ENCODE measurements around the gene ADAD2.
A peak's percentile ranks its signal among the peaks of the same experiment; 100 is the strongest.

Gene ADAD2

DNA sequence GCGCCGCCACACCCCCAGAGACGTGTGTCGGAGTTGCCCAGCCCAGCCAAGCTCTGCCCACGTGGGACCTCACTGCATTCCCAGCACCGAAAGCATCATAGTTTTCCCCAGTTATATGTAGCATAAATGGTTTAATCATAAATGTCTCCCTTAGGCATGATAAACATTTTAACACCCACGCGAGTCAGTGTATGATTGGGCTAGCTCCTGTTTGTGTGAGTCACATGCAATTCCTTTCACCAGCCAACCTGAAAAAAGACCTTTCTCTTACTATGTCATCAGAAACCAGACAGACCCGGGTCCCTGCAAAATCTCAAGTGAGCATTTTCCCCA is 13.2 kb upstream of the ADAD2 start:
- no peak for DNase-seq

DNA sequence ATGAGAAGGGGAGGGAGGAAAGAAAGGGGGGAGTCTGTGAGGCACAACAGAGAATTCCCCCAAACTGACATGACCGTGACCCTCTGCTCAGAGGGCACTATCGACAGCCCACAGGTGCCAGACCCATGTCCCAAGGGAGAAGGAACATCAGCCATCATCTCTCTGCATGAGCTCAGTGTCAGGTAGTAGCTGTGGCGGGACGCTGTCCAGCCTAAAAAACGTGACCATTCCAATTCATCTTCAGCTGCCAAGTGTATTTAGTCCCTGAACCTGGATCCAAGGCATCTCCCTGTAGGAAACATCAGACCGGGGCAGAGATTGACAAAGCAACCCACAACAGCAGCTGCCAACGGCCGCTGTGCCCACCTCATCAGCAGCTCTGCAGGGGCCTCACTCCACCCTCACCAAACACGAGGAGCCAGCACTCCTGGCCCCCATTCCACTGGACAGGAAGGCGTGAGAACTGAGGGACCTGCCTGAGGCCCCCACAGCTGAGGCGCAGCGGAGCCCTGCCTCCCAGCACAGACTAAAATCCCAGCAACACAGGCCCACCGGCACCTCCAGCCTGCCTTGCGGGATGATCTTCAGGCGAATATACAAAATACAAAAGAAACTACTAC is 12.7 kb upstream of the ADAD2 start:
- DNase-seq, result no peak

DNA sequence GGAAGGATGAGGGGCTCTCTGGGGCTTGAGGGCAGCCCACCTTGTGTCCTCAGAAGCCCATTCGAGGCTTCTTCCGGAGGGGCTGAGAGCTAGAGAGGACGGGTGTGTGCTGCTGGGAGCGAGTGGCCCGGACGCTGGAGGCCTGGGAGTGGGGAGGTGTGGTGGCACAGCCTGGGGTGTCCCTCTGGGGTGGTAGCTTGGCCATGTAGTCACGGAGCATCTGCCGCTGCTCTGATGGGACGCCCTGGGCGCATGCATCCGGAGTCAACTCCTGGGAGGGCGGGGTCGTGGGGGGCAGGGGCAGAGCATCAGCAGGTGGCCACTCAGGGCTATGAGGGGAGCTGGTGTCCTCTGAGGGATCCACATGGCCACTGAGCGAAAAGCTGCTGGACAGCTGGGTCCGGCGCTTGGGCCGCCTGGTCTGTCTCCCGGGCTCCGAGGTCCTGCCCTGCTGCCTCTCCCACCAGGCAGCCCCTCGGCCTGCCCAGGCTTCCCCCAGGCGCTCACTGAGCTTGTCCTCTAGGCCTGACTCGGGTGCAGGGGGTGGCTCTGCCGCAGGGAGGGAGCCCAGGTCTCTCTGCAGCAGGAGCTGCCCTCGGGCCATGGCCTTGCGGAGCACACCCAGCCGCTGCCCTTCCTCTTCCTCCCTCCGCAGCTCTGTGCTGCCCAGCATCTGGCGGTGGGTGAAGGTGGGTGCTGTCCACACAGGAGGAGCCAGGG is 11.9 kb upstream of the ADAD2 start:
- no peak for DNase-seq

DNA sequence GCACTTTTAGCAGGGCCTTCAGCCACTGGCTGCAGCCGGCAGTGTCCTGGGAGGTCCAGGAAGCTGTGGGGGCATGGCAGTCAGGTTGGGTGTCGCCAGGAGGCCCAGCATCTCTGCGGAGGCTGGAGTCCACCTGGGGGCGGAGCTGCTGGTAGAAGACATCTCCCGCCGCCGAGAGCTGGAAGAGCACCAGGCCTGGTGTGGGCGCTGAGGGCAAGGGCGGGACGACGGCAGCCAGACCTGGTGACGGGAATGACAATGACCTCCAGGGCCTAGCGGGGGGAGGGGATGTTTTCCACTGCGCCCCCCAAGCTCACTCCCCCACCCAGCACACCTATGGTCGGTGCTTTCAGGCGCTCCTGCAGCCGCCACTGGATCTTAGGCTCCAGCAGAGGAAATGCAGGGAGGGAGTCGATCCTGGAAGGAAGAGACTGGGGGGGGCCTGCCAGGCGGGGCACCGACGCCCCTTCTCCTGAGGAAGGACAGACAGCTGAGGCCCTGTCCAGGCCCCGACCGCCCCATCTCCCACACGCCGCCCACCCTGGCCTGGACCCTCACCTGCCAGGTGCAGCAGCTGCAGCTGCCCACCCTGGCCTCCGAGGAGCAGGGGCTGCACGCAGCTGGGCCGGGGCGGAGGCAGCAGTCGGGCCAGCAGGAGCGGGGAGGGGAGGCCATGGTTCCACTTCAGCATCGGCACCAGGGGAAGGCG is 11.2 kb upstream of the ADAD2 start:
- no peak for DNase-seq

DNA sequence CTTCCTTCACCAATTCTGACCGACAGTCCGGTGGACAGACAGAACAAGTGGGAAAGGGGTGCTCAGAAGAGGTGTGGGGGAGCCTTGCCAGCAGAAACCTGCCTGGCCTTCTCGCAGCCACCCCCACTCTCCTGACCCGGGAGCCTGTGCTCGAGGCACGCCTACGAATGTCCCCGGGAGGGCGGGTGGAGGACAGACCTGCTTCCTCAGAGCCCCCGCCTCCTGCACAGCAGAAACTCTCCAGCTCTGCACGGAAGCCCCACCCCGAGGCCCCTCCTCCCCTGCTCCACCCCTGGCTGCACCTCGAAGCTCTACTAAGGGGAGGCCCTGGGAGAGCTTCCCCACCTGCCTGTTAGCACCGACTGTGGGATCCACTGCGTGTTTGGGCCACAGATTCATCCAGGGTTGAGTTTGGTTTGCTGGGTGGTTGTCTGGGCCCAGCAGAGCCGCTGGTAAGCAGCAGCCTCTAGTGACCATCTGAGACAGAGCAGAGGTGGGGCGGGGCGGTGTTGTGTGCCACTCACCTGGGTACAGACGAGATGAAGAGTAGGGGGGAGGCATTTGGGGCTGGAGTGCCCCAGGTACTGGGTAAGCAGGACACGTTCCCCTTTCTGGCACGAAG is 10.3 kb upstream of the ADAD2 start:
- DNase-seq, result no peak

DNA sequence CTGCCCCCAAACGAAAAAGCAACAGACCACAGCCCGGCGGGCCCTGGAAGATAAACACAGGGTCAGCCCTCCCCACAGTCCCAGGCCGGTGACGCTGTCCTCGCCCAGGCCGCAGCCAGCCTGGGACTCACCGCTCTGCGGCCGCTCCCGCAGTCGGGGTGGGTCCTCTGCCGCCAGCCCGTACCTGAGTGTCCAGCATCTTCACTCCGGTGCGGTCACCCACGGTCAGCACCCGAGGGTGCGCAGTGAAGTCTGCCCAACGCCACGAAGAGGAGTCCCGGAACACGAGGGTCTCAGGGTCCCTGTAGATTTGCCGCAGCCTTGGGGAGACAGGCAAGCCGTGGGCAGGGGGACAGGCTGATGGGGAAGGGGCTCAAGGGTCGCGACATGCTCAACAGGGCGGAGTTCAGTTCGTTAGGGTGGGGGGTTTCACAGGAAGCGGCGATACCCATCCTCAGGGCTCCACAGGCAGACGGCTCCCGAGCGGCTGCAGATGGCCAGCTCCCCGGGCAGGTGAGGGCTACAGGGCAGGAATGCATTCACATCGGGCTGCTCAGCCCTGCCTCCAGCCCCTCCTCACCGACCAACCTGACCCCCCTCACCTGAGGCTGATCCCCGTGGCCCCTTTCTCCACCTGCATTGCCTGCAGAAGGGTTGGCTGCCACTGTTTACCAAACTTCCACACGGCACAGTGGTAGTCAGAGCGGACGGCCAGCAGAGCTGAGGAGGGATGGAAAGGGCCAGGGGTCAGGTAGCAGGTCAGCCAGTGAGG is 9.6 kb upstream of the ADAD2 start:
- DNase-seq, result no peak

DNA sequence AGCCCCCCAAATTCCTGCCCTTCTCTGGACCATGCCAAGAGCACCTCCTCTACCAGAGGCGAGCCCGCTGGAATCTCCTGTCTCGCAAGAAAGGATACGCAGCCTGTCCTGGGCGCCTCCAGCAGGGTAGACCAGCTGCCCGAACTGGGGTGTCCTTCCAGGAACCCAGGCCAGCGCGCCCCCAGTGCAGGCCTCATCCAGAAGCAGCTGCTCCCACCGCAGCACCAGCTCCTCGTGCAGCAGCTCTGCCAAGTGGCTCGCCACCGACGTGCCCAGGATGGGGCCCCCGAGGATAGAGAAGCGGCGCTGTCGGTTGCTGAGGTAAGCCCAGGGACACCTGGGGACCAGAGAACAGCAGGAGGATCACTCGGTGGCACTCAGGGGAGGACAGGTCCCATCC is 8.9 kb upstream of the ADAD2 start:
- DNase-seq, result no peak

DNA sequence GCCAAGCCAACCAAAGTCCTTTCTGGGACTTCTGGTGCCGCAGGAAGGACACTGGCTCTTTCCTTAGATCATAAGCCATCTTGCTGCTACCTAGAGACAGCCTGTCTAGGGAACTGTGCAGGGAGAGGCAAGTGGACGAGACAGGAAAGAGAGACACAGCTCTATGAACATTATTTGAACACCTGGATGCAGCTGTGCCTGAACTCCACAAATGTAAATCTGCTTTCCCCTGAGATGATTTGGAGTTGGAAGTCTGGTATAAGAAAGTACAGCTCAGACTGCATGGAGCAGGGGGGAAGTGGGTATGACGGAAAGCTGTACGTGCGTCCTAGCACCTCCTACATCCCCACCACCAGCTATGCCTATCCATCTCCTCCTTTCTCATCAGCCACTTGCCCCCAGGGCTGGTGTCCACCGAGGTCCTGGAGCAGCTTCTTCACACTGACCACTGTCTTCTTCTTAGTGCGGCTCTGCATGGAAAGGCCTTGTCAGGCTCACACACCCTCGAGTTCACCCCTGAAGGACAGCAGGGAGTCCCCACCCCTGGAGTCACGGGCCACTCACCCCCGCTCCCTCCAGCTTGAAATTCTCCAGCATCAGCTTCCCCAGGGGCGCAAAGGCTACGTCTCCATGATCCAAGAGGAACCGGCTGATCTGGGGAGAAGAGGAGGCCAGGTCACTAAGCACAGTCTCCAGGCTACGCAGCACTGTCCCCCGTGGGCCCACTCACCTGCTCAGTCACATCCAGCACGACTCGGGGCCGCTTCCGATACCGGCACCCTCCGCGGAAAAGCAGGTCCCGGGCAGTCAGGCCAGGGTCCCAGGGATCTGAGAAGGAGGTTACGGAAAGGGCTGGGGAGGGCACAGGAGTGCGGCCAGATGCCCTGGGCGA is 8.0 kb upstream of the ADAD2 start:
- no peak for DNase-seq

DNA sequence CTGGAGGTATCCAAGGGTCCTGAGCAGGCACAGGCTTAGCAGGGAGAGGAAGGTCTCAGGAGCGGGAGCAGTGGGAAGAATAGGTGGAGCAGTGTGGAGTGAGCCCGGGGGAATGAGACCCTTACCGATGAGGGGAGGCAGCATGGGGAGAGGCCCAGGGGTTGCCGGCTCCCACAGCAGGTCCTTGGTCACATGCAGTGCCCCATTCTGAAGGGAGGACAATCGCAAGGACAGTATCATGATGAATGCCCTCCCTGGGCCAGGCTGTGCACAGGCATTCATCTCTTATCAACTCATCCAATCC is 7.4 kb upstream of the ADAD2 start:
- no peak for DNase-seq

DNA sequence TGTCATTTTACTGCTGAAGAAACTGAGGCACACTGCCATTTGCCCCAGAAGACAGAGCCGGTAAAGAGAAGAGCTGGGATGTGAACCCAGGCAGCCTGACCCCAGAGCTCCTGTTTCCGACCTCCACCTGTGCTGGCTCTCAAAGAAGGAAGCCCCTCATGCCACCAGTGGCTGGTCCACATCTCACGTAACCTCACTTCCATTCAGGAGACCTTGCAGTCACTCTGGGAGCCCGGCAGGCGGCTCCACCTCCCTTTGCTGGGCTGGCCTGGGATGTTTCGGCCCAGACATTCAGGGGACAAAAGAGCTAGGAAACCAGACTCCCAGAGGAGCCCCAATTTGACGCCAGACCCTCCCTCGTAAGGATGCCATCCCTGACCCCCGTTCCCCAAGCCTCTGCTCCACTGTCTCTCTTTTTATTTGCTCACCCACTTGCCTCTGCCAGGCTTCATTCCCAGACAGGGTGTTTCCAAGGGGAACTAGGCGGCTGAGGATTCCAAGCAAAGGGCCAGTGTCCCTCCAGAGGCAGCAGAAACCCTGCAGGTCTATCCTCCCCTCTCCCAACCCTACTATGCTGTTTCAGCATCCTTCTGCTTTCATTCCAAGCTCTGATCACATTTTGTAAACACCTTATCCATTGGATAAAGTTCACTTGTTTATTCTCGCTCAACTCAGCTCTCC is 6.9 kb upstream of the ADAD2 start:
- no peak for DNase-seq

DNA sequence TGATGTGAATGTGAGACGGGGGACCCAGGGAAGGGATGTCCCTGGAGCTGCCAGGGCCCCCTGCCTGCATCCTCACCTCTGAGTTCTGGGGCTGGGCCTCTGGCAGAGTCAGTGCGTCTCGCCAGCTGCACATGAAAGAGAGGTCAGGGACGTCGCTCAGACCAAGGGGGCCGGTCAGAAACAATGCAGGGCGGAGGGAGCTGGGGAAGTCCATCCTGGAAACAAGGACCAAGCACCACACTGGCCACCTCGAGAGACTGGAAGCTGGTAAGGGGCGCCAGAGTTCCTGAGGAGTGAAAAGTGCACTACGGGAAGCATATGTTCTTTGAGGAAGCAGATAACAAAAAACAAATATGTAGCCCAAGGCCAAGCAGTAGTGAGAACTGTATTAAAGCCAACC is 6.2 kb upstream of the ADAD2 start:
- no peak for DNase-seq

DNA sequence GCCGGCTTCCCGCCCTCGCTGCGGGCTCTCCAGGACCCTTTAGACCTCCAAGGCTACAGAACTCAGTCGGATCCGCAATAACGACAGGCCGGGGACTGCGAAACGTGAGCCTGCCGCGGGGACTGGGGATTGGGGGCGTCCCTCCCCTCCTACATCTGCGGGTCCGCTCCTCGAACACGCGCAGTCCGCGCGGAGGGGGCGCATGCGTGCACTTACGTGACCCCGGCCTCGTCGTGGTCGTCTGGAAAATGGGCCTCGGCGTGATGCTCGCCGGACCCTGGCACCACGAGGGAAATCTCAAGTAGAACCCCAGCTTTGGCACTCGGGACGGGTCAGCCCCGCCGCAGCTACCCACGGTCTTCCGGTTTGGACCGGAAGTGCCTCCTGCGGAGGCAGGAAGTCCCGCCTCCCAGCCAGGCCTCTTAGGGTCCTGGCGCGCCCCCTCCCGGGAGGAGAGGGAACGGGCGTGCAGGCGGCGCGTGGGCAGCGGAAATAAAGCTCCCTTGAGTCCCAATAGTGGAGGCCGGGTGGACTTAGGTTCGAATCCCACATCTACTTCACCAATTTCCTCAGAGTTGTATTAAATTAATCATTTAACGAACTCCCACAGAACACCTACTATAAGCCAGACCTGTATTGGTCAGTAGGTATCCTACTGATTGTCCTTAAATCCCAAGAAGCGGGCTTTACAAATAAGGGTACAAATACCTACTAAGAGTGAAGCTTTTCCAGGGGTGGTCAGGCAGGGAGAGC is 4.1 kb upstream of the ADAD2 start, which contains the start of gene TAF1C:
TSS of gene TAF1C (minus strand) at position 373 of the 753 bp plus-strand sequence. CDS start 2,069 bp downstream, outside the sequence.
- DNase-seq, result peak; percentile 73

DNA sequence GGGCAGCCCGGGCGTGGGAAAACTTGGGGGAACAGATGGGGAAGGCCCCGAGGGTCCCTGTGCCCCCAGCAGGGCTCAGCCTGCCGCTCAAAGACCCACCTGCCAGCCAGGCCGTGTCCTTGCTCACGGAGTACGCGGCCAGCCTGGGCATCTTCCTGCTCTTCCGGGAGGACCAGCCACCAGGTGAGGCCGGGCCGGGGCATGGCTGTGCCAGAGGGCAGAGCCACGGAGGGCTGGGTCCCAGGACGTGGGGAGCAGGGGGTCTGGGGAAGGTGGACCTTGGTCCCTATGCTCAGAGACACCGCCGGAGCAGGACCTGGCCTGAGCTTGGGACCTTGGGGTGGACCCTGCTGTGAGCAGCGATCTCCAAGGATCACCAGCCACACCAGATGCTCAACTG is 509 bp downstream of the ADAD2 start:
- no peak for DNase-seq

DNA sequence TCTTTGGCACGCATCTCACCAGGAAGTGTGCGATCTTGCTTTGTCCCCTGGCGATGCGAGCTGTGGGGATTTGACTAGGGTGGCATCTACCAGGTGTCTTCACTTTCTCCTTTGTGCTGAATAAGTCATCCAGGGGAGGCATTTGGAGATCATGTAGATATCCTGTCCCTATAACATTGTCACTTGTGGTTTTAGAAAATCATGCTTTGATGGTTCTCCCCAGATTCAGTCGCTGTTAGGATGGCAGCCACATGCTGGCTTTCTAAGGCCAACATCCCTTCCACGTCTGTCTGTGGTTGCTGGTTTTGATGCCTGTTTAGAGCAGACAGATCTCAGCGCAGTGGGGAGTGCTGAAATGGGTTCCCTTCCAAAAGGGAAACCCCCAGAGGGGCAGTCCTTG is 2.5 kb downstream of the ADAD2 start:
- DNase-seq, result no peak

DNA sequence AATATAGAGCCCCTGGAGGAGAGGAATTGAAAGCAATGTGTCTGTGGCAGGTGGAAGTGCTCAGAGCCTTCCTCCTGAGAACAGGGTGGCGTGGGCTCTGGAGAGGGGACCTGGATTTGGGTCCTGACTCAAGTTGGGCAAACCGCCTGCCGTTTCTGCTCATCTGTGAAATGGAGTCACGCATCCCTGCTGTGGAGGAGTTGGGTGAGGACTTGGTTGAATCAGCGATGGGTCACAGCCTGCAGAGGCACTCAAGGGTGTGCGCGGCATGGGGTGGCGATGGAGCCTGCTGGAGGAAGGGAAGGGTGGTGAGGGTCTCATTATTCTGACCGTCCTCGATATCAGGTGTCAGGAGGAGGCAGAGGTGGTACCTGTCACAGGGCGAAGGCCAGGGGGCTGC is 3.1 kb downstream of the ADAD2 start:
- no peak for DNase-seq

DNA sequence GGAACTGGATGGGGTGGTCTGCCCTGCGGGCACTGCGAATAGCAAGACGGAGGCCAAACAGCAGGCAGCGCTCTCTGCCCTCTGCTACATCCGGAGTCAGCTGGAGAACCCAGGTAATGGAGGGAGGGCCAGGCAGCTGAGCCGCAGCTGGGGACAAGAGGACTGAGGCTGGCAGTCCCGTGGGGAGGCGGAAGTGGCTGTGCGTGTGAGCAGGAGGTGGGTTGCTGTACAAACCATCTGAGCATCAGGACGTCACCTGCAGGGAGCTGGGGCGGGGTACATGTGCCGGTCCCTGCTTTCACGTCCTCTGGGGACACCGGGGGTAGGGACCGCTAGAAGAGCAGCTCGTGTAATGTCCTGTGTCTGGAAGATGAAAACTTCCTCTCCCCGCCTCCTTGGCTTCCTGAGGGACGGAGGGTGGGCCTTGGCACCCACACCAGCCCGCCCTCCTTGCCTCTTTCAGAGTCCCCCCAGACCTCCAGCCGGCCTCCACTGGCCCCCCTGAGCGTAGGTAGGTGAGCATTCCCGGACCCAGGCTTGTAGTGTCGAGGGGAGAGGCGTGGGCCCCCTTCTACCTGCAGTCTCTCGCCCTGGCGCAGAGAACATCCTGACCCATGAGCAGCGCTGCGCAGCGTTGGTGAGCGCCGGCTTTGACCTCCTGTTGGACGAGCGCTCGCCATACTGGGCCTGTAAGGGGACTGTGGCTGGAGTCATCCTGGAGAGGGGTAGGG is 3.7 kb downstream of the ADAD2 start:
- no peak for DNase-seq

DNA sequence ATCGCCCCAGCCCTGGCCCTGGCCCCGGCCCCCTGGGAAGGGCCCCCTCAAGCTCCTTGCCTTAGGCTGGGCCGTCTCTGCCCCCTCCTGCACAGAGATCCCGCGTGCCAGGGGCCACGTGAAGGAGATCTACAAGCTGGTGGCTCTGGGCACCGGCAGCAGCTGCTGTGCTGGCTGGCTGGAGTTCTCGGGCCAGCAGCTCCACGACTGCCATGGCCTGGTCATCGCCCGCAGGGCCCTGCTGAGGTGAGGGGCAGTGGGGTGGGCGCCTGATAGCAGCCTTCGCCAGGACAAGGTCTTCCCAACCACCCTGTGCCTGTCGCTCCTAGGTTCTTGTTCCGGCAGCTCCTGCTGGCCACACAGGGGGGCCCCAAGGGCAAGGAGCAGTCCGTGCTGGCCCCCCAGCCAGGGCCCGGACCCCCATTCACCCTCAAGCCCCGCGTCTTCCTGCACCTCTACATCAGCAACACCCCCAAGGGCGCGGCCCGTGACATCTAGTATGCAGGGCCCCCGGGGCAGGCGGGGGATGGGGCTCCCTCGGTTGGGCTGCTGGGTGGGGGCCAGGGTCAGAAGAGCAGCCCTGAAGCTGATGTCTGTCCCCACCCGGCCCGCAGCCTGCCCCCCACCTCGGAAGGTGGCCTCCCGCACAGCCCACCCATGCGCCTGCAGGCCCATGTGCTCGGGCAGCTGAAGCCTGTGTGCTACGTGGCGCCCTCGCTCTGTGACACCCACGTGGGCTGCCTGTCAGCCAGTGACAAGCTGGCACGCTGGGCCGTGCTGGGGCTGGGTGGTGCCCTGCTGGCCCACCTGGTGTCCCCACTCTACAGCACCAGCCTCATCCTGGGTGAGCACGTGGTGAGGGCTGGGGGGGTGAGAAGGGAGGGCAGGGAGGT is 4.5 kb downstream of the ADAD2 start:
- no peak for DNase-seq

DNA sequence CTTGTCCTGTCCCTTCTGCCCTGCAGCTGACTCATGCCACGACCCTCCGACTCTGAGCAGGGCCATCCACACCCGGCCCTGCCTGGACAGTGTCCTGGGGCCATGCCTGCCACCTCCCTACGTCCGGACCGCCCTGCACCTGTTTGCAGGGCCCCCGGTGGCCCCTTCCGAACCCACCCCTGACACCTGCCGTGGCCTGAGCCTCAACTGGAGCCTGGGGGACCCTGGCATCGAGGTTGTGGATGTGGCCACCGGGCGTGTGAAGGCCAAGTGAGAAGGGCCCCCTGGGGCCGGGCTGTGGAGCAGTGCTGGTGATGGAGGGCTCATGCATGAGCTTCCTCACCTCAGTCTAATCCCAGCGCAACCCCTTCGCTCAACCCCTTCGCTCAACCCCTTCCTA is 5.1 kb downstream of the ADAD2 start:
- no peak for DNase-seq

Measured in NK-92 treated with Interleukin-12 subunit alpha and Interleukin-12 subunit beta, amount 100 ng/mL, for 24 hours (cell line).